NCI-H82 treated with DMSO at 0.1 percent for 48 hours (cell line): ENCODE results near the gene EMX2.
"Not testable (repeated sequence)": the region's sequence is repeated elsewhere in the genome, so short reads cannot be mapped to it uniquely, and the experiment has no call there.

Experiments used
- DNase-seq: peaks from one replicate; lab custom pipeline; 2025; ENCODE audit not compliant: unreplicated experiment; lab: John Stamatoyannopoulos, UW

EMX2 gene

GRCh38 chr10:117555017-117555416 is 12.5 kb downstream of the EMX2 start:
- no peak for DNase-seq

GRCh38 chr10:117555863-117556262 is 13.3 kb downstream of the EMX2 start:
- no peak for DNase-seq

- DNase-seq = no peak
These were observed 13.8 kb downstream of the EMX2 start for GRCh38 chr10:117556356-117556755.

- no peak for DNase-seq
These were observed 17.2 kb downstream of the EMX2 start for GRCh38 chr10:117559712-117560111.

- no peak for DNase-seq
These were observed 18.4 kb downstream of the EMX2 start for GRCh38 chr10:117560942-117561341.

GRCh38 chr10:117562220-117562619 is 19.7 kb downstream of the EMX2 start:
- DNase-seq = no peak

GRCh38 chr10:117562896-117563737 is 20.6 kb downstream of the EMX2 start:
- DNase-seq = no peak

- no peak for DNase-seq
These were observed 21.2 kb downstream of the EMX2 start for GRCh38 chr10:117563780-117564179.

- DNase-seq = no peak
These were observed 22.5 kb downstream of the EMX2 start for GRCh38 chr10:117565068-117565467.

GRCh38 chr10:117568334-117568733 is 25.8 kb downstream of the EMX2 start:
- DNase-seq = no peak

- DNase-seq = no peak
These were observed 27.3 kb downstream of the EMX2 start for GRCh38 chr10:117569610-117570390.

GRCh38 chr10:117570880-117571279 is 28.3 kb downstream of the EMX2 start:
- no peak for DNase-seq

- DNase-seq = no peak
These were observed 32.1 kb downstream of the EMX2 start for GRCh38 chr10:117574498-117575146.

GRCh38 chr10:117578490-117578889 is 35.9 kb downstream of the EMX2 start:
- no peak for DNase-seq

- no peak for DNase-seq
These were observed 36.5 kb downstream of the EMX2 start for GRCh38 chr10:117578999-117579590.

- no peak for DNase-seq
These were observed 39.4 kb downstream of the EMX2 start for GRCh38 chr10:117581961-117582360.

- DNase-seq = not testable (repeated sequence)
These were observed 42.3 kb downstream of the EMX2 start for GRCh38 chr10:117584831-117585230.

GRCh38 chr10:117587036-117587435 is 44.5 kb downstream of the EMX2 start:
- no peak for DNase-seq

GRCh38 chr10:117590101-117590875 is 47.7 kb downstream of the EMX2 start:
- DNase-seq = no peak

- no peak for DNase-seq
These were observed 48.5 kb downstream of the EMX2 start for GRCh38 chr10:117591043-117591442.

GRCh38 chr10:117594722-117595121 is 52.2 kb downstream of the EMX2 start:
- no peak for DNase-seq
